Prostate gland (tissue), 2 donors: Measurements from ENCODE around the gene LZTR1. TPM values are rescaled to one million over a fixed set of nuclear protein-coding genes. Genes with fewer than 3 reads are reported as not detected.
A peak's percentile ranks its signal among the peaks of the same experiment; 100 is the strongest.

ENCODE experiments used
- DNase-seq: peaks from one replicate; pipeline ENCODE4 v3.0.0-alpha.2; 2019; ENCODE audit warnings: low spot score
- H3K27ac ChIP-seq, 2 donors: fragments of 200-600 bp; sonication (generic); 2 replicates each; pipeline ENCODE4 v1.5.1; 2017 to 2019
- H3K27me3 ChIP-seq: fragments of 200-600 bp; sonication (generic); replicated peaks from 2 replicates; pipeline ENCODE4 v1.5.1; 2019; ENCODE audit not compliant: insufficient read depth
- H3K36me3 ChIP-seq, 2 donors: fragments of 200-600 bp; sonication (generic); 1 replicate in 1 of 2; 2 replicates in 1 of 2; pipeline versions ENCODE4 v1.5.1 to v1.8.1; 2017 to 2019
- H3K4me1 ChIP-seq: fragments of 200-600 bp; sonication (generic); replicated peaks from 2 replicates; pipeline ENCODE4 v1.5.1; 2019
- H3K4me3 ChIP-seq, 2 donors: fragments of 200-600 bp; sonication (generic); 2 replicates each; pipeline ENCODE4 v1.5.1; 2017 to 2019
- H3K9me3 ChIP-seq: fragments of 200-600 bp; sonication (generic); 2 replicates; pipeline ENCODE4 v1.5.1; 2017
- CTCF ChIP-seq, 4 experiments: fragments of 200-600 bp in 2 of 4; fragments of 450-650 bp in 2 of 4; sonication (generic) in 2 of 4; IDR thresholded peaks; 1 replicate in 3 of 4; 2 replicates in 1 of 4; pipeline ENCODE4 v1.5.1; 2016 to 2019; ENCODE audit warnings: antibody characterized with exemption in 4 of 4, mild to moderate bottlenecking in 2 of 4, moderate library complexity in 2 of 4
- POLR2A ChIP-seq: fragments of 450-650 bp; IDR thresholded peaks from one replicate; pipeline ENCODE4 v1.6.1; 2016; ENCODE audit warnings: antibody characterized with exemption, mild to moderate bottlenecking
- POLR2AphosphoS5 ChIP-seq: sonication (generic); formaldehyde crosslinking; IDR thresholded peaks from one replicate; pipeline ENCODE4 v1.6.1; 2017; ENCODE audit warnings: antibody characterized with exemption
- WGBS: methylation state at CpG from one replicate; pipeline ENCODE4 v1.1.5; 2018; 5-methylcytosine and 5-hydroxymethylcytosine counted together
- intact Hi-C: fragments of 100-400 bp; cut with DNase I; formaldehyde crosslinking; loops from one replicate; pipeline ENCODE4 v1.14.2; 2022
- total RNA-seq, 2 donors: library from RNA; depleted of rRNA; stranded (reverse); fragments of >200 nt; gene quantifications; one replicate each; pipeline ENCODE4 v1.1.0, GENCODE V29; 2016

LZTR1 gene
- total RNA-seq, 2 donors from 2014 or later = 41.5 to 48.9 TPM

- intact Hi-C loops = loop anchor here (10.0 kb wide), 1 partner anchor 51 kb away; no protein-coding TSS in a partner anchor
- Histone ChIP-seq H3K4me1 (peaks cover 4% of the 10 kb centered on the region), H3K27ac (no peak overlapping the region), H3K4me3 (no peak overlapping the region), H3K9me3 (no peaks in the 10 kb centered on the region), H3K27me3 (no peaks in the 10 kb centered on the region), H3K36me3 (peaks cover 0 to 3% of the 10 kb centered on the region in 2 donors)
- no peak for TF ChIP-seq CTCF (IDR thresholded peaks at IDR 0.05)
- DNase-seq = no peak
- 84% methylated on average over 7 of the region's 7 CpGs for WGBS
These were observed 26.5 kb upstream of the LZTR1 start for GRCh38 chr22:20955548-20955947.

GRCh38 chr22:20956258-20957101, 25.6 kb upstream of the LZTR1 start:
- H3K27me3 ChIP-seq = no peaks in the 10 kb centered on the region
- WGBS = 48% methylated on average over 24 of the region's 27 CpGs
- H3K4me1 ChIP-seq = peaks cover 4% of the 10 kb centered on the region
- no peak for DNase-seq
- no peaks in the 10 kb centered on the region for H3K36me3 ChIP-seq
- H3K9me3 ChIP-seq = no peaks in the 10 kb centered on the region
- H3K4me3 ChIP-seq = peak overlapping the region; percentile 55 to 58
- peak; percentile 6 for TF ChIP-seq POLR2AphosphoS5
- no peak for TF ChIP-seq POLR2A
- no peak for TF ChIP-seq CTCF (IDR thresholded peaks at IDR 0.05)
- intact Hi-C loops = loop anchor here (10.0 kb wide), 1 partner anchor 52 kb away; no protein-coding TSS in a partner anchor
- H3K27ac ChIP-seq = peak overlapping the region; percentile 61 to 77

GRCh38 chr22:20957102-20957682, 24.9 kb upstream of the LZTR1 start:
- H3K9me3 ChIP-seq = no peaks in the 10 kb centered on the region
- TF ChIP-seq POLR2A (no peak), CTCF (IDR thresholded peaks at IDR 0.05) (no peak), POLR2AphosphoS5 (no peak)
- WGBS = under 1% methylated on average over 42 of the region's 59 CpGs
- no peak for DNase-seq
- H3K36me3 ChIP-seq = no peaks in the 10 kb centered on the region
- no peaks in the 10 kb centered on the region for H3K27me3 ChIP-seq
- H3K4me1 ChIP-seq = peaks cover 4% of the 10 kb centered on the region
- peak overlapping the region; percentile 55 to 58 for H3K4me3 ChIP-seq
- H3K27ac ChIP-seq = peak overlapping the region; percentile 61 to 77
- intact Hi-C loops = loop anchor here (10.0 kb wide), 1 partner anchor 52 kb away; no protein-coding TSS in a partner anchor

- Histone ChIP-seq H3K4me3 (peak overlapping the region; percentile 55 to 58), H3K27ac (peak overlapping the region; percentile 61 to 77), H3K36me3 (no peaks in the 10 kb centered on the region), H3K9me3 (no peaks in the 10 kb centered on the region), H3K4me1 (peaks cover 3% of the 10 kb centered on the region), H3K27me3 (no peaks in the 10 kb centered on the region)
- no peak for DNase-seq
- intact Hi-C loops = loop anchor here (10.0 kb wide), 1 partner anchor 53 kb away; no protein-coding TSS in a partner anchor
- under 1% methylated on average over 30 of the region's 32 CpGs for WGBS
- TF ChIP-seq POLR2AphosphoS5 (no peak), CTCF (IDR thresholded peaks at IDR 0.05) (no peak), POLR2A (no peak)
These were observed 24.2 kb upstream of the LZTR1 start for GRCh38 chr22:20957683-20958431.
